Activated B cell treated with CpG ODN at 0.5 μM for 24 hours (primary cell): ENCODE measurements around the gene FBXO10. TPM values are rescaled to one million over a fixed set of nuclear protein-coding genes. Genes with fewer than 3 reads are reported as not detected.

Experiments used
- ATAC-seq: fragments of 200-7000 bp; cut with Tn5 transposase; one replicate; pipeline ENCODE4 v1.10.0; 2021; ENCODE audit warnings: low read depth, mild to moderate bottlenecking, moderate library complexity
- CTCF ChIA-PET: fragments of 350-600 bp; sonication (Branson Sonifier 250); formaldehyde crosslinking; loops from one replicate; lab custom pipeline; 2021; ENCODE audit warnings: antibody characterized with exemption; lab: Charles Lee
- POLR2A ChIA-PET: fragments of 350-600 bp; sonication (Branson Sonifier 250); formaldehyde crosslinking; loops from one replicate; lab custom pipeline; 2021; ENCODE audit warnings: antibody characterized with exemption; lab: Charles Lee
- DNase-seq: peaks from one replicate; pipeline ENCODE4 v3.0.0; 2022
- H3K27ac Mint-ChIP-seq: one replicate; pipeline ENCODE4 v1.8.0; 2020; ENCODE audit warnings: mixed read lengths
- H3K27me3 Mint-ChIP-seq: one replicate; pipeline ENCODE4 v1.8.0; 2021; ENCODE audit warnings: mixed read lengths
- H3K36me3 Mint-ChIP-seq: one replicate; pipeline ENCODE4 v1.8.0; 2021; ENCODE audit warnings: low read depth, mixed read lengths
- H3K4me1 Mint-ChIP-seq: one replicate; pipeline ENCODE4 v1.8.0; 2021; ENCODE audit warnings: mixed read lengths
- H3K4me3 Mint-ChIP-seq: one replicate; pipeline ENCODE4 v1.8.0; 2020; ENCODE audit warnings: mild to moderate bottlenecking, mixed read lengths
- H3K9me3 Mint-ChIP-seq: one replicate; pipeline ENCODE4 v1.8.0; 2020; ENCODE audit warnings: mixed read lengths
- CTCF ChIP-seq: fragments of 200-600 bp; IDR thresholded peaks from one replicate; pipeline ENCODE4 v1.8.0; 2022; ENCODE audit warnings: antibody characterized with exemption, mild to moderate bottlenecking
- intact Hi-C: fragments of 100-400 bp; cut with micrococcal nuclease; formaldehyde crosslinking; loops from one replicate; pipeline ENCODE4 v1.15.1; 2024
- total RNA-seq: library from RNA; stranded (reverse); gene quantifications from 2 replicates; pipeline ENCODE4 v1.2.3, GENCODE V29; 2022

FBXO10 gene
- total RNA-seq, 1 donor from 2014 or later, result 39.4 TPM

DNA sequence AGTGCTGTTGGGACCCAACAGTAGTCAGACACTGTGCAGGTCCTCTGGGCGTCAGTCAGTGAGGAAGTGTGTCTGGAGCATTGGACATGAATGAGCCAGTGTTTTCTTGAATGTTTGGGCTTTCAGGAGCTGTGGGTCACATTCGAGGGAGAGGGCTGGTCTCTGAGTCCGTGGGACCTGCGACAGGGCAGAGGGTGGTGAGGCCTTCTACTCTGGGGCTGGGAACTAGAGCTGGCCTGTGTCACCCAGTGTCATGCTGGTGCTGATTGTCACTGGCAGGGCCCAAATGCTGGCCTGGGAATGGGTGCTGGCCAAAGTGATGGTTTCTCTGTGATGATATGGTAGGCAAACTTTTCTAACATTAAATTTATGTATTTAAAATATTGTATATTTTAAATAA lies 80.2 kb downstream of the FBXO10 start:
- no peaks in the 10 kb centered on the region for H3K9me3 Mint-ChIP-seq
- H3K36me3 Mint-ChIP-seq, result peaks cover 85% of the 10 kb centered on the region
- H3K4me1 Mint-ChIP-seq, result no peaks in the 10 kb centered on the region
- no peak for DNase-seq
- ATAC-seq, result no peak
- ChIA-PET CTCF (no interaction called here), POLR2A (interaction anchor here (0.9 to 1.0 kb wide), 2 partner anchors 15 to 80 kb away, joined by 7 to 10 read pairs; no protein-coding TSS in a partner anchor)
- no peak overlapping the region for H3K4me3 Mint-ChIP-seq
- H3K27ac Mint-ChIP-seq, result no peak overlapping the region
- intact Hi-C loops, result no loop called here
- TF ChIP-seq CTCF, result no peak
- no peaks in the 10 kb centered on the region for H3K27me3 Mint-ChIP-seq

DNA sequence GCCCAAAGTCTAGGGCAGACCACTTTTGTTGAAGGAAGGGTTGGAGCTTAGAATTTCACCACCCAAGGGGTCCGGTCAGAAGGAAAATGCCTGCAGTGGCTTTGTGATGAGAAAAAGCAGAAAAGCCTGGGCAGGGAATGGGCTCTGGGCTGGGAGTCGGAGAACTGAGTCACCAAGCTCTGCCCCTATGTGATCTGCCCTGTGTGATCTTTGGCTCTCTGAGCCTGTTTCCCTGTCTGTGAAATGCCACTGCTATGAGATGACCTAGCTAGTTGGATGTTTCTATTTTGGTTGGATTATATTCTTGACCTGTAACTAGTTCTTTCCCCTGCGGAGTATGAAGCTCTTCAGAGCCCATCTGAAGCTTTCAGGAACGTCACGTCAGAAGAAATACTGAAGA lies 80.6 kb downstream of the FBXO10 start:
- CTCF ChIA-PET, result no interaction called here
- no peak for TF ChIP-seq CTCF
- H3K27ac Mint-ChIP-seq, result no peak overlapping the region

GRCh38 chr9:37491939-37492338 lies 84.2 kb downstream of the FBXO10 start:
- CTCF ChIA-PET, result no interaction called here
- Mint-ChIP-seq H3K4me1 (peaks cover 12% of the 10 kb centered on the region), H3K27ac (no peak overlapping the region)

More for the DNA sequence above, 80.6 kb downstream of the FBXO10 start:
- POLR2A ChIA-PET, result interaction anchor here (0.9 kb wide), 1 partner anchor 80 kb away, joined by 7 read pairs; no protein-coding TSS in a partner anchor
- Mint-ChIP-seq H3K36me3 (peaks cover 85% of the 10 kb centered on the region), H3K27me3 (no peaks in the 10 kb centered on the region), H3K9me3 (no peaks in the 10 kb centered on the region), H3K4me3 (no peak overlapping the region), H3K4me1 (no peaks in the 10 kb centered on the region)
- ATAC-seq (no peak), DNase-seq (no peak)
- intact Hi-C loops, result no loop called here

GRCh38 chr9:37486616-37487548 lies 89.3 kb downstream of the FBXO10 start:
- no peaks in the 10 kb centered on the region for H3K9me3 Mint-ChIP-seq
- no peak for TF ChIP-seq CTCF
- no peak for DNase-seq
- H3K4me3 Mint-ChIP-seq, result peak overlapping the region; percentile 92
- peaks cover 31% of the 10 kb centered on the region for H3K4me1 Mint-ChIP-seq
- no peaks in the 10 kb centered on the region for H3K27me3 Mint-ChIP-seq
- ATAC-seq, result no peak
- H3K36me3 Mint-ChIP-seq, result peaks cover 49% of the 10 kb centered on the region
- peak overlapping the region; percentile 82 for H3K27ac Mint-ChIP-seq
- POLR2A ChIA-PET, result interaction anchor here (0.8 to 1.8 kb wide), 10 partner anchors 21 to 116 kb away, joined by 3 to 25 read pairs (median 4); partner anchors contain the start of genes TOMM5 and ZBTB5
- intact Hi-C loops, result loop anchor here (2.0 to 10.0 kb wide), 7 partner anchors 90 to 722 kb away; partner anchors contain the start of genes EXOSC3, FBXO10, PAX5 and TOMM5
- CTCF ChIA-PET, result no interaction called here

More at GRCh38 chr9:37491939-37492338, 84.2 kb downstream of the FBXO10 start:
- Mint-ChIP-seq H3K27me3 (no peaks in the 10 kb centered on the region), H3K9me3 (no peaks in the 10 kb centered on the region), H3K4me3 (no peak overlapping the region), H3K36me3 (peaks cover 85% of the 10 kb centered on the region)
- intact Hi-C loops, result no loop called here
- POLR2A ChIA-PET, result no interaction called here
- TF ChIP-seq CTCF, result no peak
- DNase-seq, result no peak
- no peak for ATAC-seq

DNA sequence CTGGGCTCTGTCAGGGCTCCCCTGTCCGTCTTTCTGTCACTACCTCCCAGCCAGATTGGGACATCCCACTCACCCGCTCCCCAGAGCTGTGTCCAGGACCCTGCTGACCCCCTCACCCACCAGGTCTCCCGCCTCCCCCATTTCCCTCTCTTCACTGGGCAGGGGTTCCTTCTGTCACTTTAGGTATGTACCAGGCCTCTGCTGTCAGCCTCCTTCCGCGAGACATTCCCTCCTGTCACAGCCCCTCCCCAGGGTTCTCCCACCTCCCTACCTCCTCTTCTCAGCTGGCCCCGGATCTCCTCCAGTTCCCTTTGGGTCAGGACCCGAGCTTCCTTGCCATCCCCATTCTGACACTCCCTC lies 89.9 kb downstream of the FBXO10 start:
- no peaks in the 10 kb centered on the region for H3K27me3 Mint-ChIP-seq
- ChIA-PET POLR2A (interaction anchor here (0.8 to 1.8 kb wide), 13 partner anchors 20 to 452 kb away, joined by 3 to 25 read pairs (median 3); partner anchors contain the start of genes PAX5, TOMM5 and ZBTB5), CTCF (no interaction called here)
- H3K36me3 Mint-ChIP-seq, result peaks cover 45% of the 10 kb centered on the region
- no peak for ATAC-seq
- H3K4me1 Mint-ChIP-seq, result peaks cover 31% of the 10 kb centered on the region
- H3K27ac Mint-ChIP-seq, result peak overlapping the region; percentile 82
- TF ChIP-seq CTCF, result no peak
- peak overlapping the region; percentile 92 for H3K4me3 Mint-ChIP-seq
- intact Hi-C loops, result loop anchor here (2.0 to 10.0 kb wide), 7 partner anchors 91 to 721 kb away; partner anchors contain the start of genes EXOSC3, FBXO10, PAX5 and TOMM5
- H3K9me3 Mint-ChIP-seq, result no peaks in the 10 kb centered on the region
- DNase-seq, result no peak
